K562 (cell line): ENCODE measurements around the gene SESN2. TPM values are rescaled to one million over a fixed set of nuclear protein-coding genes. Genes with fewer than 3 reads are reported as not detected.

Experiments
- ATAC-seq: fragments of 200-7000 bp; cut with Tn5 transposase; 3 replicates; pipeline ENCODE4 v1.9.1; 2020; ENCODE audit warnings: moderate library complexity
- BruUV-seq: library from RNA; stranded (reverse); fragments of 400-500 nt; replicated peaks from 2 replicates; lab custom pipeline; 2021; lab: Mats Ljungman, UMichigan
- CTCF ChIA-PET: fragments of 300-600 bp; formaldehyde crosslinking; extraction: SDS; loops from one replicate; lab custom pipeline; 2021; ENCODE audit warnings: low intra/inter-chr PET ratio; lab: Yijun Ruan, JAX
- POLR2A ChIA-PET: fragments of 300-600, 350-650 bp; sonication (Branson Sonifier 250); formaldehyde crosslinking; extraction: SDS; loops from one replicate; lab custom pipeline; 2021; ENCODE audit warnings: antibody characterized with exemption, inconsistent platforms; lab: Yijun Ruan, JAX
- DNase-seq, 4 experiments: peaks; one replicate each; pipeline versions ENCODE4 v3.0.0 to v3.0.0-alpha.2; 2011 to 2018; ENCODE audit warnings: low spot score in 3 of 4, mixed read lengths in 3 of 4; ENCODE audit errors: extremely low read depth in 1 of 4
- FAIRE-seq: peaks from 2 replicates; lab custom pipeline; 2011; peaks lifted over from hg19 to GRCh38; lab: Jason Lieb, UNC
- H2AFZ ChIP-seq: 2 replicates; pipeline ENCODE4 v1.6.0; 2011; ENCODE audit warnings: low read depth, low read length, control low read depth, inconsistent platforms
- H3K27ac ChIP-seq: fragments of 200-600 bp; 3 replicates; pipeline ENCODE4 v1.8.0; 2011; ENCODE audit warnings: low read depth, mild to moderate bottlenecking, control low read depth, inconsistent platforms, low read length, moderate library complexity, mixed read lengths; ENCODE audit errors: extremely low read depth
- H3K27me3 ChIP-seq, 2 experiments: fragments of 300-600 bp in 1 of 2; 2 replicates in 1 of 2; 3 replicates in 1 of 2; pipeline versions ENCODE4 v1.6.0 to v1.8.0; 2011; ENCODE audit warnings: inconsistent platforms in 2 of 2, low read length in 2 of 2, mild to moderate bottlenecking in 1 of 2, mixed read lengths in 1 of 2, moderate library complexity in 1 of 2; ENCODE audit not compliant: control insufficient read depth in 2 of 2, insufficient read depth in 2 of 2
- H3K36me3 ChIP-seq: fragments of 300-600 bp; 3 replicates; pipeline ENCODE4 v1.8.0; 2011; ENCODE audit warnings: mild to moderate bottlenecking, low read length, inconsistent platforms; ENCODE audit not compliant: control insufficient read depth, insufficient read depth
- H3K4me1 ChIP-seq, 2 experiments: fragments of 200-600 bp in 1 of 2; replicated peaks in 1 of 2; 2 replicates in 1 of 2; 3 replicates in 1 of 2; pipeline versions ENCODE4 v1.5.1 to v1.8.0; 2011; ENCODE audit warnings: inconsistent platforms in 2 of 2, low read length in 2 of 2, mild to moderate bottlenecking in 1 of 2, mixed read lengths in 1 of 2, moderate library complexity in 1 of 2; ENCODE audit not compliant: control insufficient read depth in 2 of 2, insufficient read depth in 2 of 2
- H3K4me2 ChIP-seq: 2 replicates; pipeline ENCODE4 v1.6.1; 2011; ENCODE audit warnings: low read length, control low read depth, inconsistent platforms, mixed read lengths; ENCODE audit not compliant: insufficient read depth
- H3K4me3 ChIP-seq: fragments of 200-600 bp; sonication (generic), shearing (Covaris generic); 2 replicates; pipeline ENCODE4 v1.5.1; 2016; ENCODE audit warnings: control low read depth, inconsistent platforms
- H3K79me2 ChIP-seq: fragments of 200-600 bp; 3 replicates; pipeline ENCODE4 v1.8.0; 2011; ENCODE audit warnings: low read length, inconsistent platforms; ENCODE audit not compliant: control insufficient read depth, insufficient read depth
- H3K9ac ChIP-seq, 2 experiments: 2 replicates each; pipeline versions ENCODE4 v1.6.0 to v1.6.1; 2011; ENCODE audit warnings: low read depth in 2 of 2, low read length in 2 of 2, control low read depth in 1 of 2, inconsistent platforms in 1 of 2, mild to moderate bottlenecking in 1 of 2, mixed read lengths in 1 of 2; ENCODE audit not compliant: insufficient read depth in 1 of 2
- H3K9me1 ChIP-seq: one replicate; pipeline ENCODE4 v1.6.0; 2011; ENCODE audit warnings: inconsistent platforms, mild to moderate bottlenecking, low read length, moderate library complexity; ENCODE audit not compliant: control insufficient read depth, insufficient read depth
- H3K9me3 ChIP-seq: replicated peaks from 2 replicates; pipeline ENCODE4 v1.5.1; 2011; ENCODE audit warnings: low read depth, low read length, inconsistent platforms; ENCODE audit not compliant: control insufficient read depth, insufficient read depth
- H4K20me1 ChIP-seq: replicated peaks from 2 replicates; pipeline ENCODE4 v1.6.1; 2011; ENCODE audit warnings: low read length, inconsistent platforms, mixed read lengths; ENCODE audit not compliant: control insufficient read depth, insufficient read depth
- ARNT ChIP-seq, 2 experiments: fragments of 450-650 bp; IDR thresholded peaks; 2 replicates each; pipeline ENCODE4 v1.6.1; 2016; ENCODE audit warnings: mild to moderate bottlenecking in 1 of 2
- ATF7 ChIP-seq: fragments of 450-650 bp; IDR thresholded peaks from 2 replicates; pipeline ENCODE4 v1.7.1; 2014; ENCODE audit warnings: mild to moderate bottlenecking, moderate library complexity
- CBX1 ChIP-seq: sonication (generic); IDR thresholded peaks from 2 replicates; pipeline ENCODE4 v1.6.1; 2016; ENCODE audit warnings: antibody characterized with exemption, low read depth, mild to moderate bottlenecking
- E2F6 ChIP-seq, 2 experiments: IDR thresholded peaks; 2 replicates each; pipeline ENCODE4 v1.6.1; 2011; ENCODE audit warnings: borderline replicate concordance in 1 of 2, control low read depth in 1 of 2, low read depth in 1 of 2, low read length in 1 of 2, mild to moderate bottlenecking in 1 of 2, mixed read lengths in 1 of 2, moderate library complexity in 1 of 2; ENCODE audit not compliant: insufficient read depth in 1 of 2, insufficient read length in 1 of 2, poor library complexity in 1 of 2, severe bottlenecking in 1 of 2; ENCODE audit errors: extremely low read depth in 1 of 2
- ETV1 ChIP-seq: fragments of 450-650 bp; conservative IDR thresholded peaks from 2 replicates; pipeline ENCODE4 v1.6.1; 2016; ENCODE audit warnings: missing genetic modification characterization, control low read depth, low read depth, missing compliant biosample characterization
- PML ChIP-seq: IDR thresholded peaks from 2 replicates; pipeline ENCODE4 v1.6.1; 2012; ENCODE audit warnings: low read length, inconsistent platforms
- RAD21 ChIP-seq, 2 experiments: fragments of 250-450 bp in 1 of 2; fragments of 450-650 bp in 1 of 2; sonication (Bioruptor Pico) in 1 of 2; formaldehyde crosslinking in 1 of 2; IDR thresholded peaks in 1 of 2; conservative IDR thresholded peaks in 1 of 2; 2 replicates each; pipeline versions ENCODE4 v1.4.0 to v1.8.0; 2020 to 2022; ENCODE audit warnings: mild to moderate bottlenecking in 2 of 2, moderate library complexity in 1 of 2
- RBM25 ChIP-seq: fragments of 200-400 bp; formaldehyde crosslinking; IDR thresholded peaks from 2 replicates; pipeline ENCODE4 v1.6.1; 2018; ENCODE audit warnings: low read length, low read depth, moderate library complexity; ENCODE audit not compliant: severe bottlenecking
- ZNF124 ChIP-seq: sonication (generic); formaldehyde crosslinking; IDR thresholded peaks from 2 replicates; pipeline ENCODE4 v1.8.1; 2022; ENCODE audit warnings: missing genetic modification reagents
- ZNF695 ChIP-seq: fragments of 450-650 bp; formaldehyde crosslinking; IDR thresholded peaks from 2 replicates; pipeline ENCODE4 v1.4.0; 2020; ENCODE audit warnings: mild to moderate bottlenecking, moderate library complexity
- WGBS: fragments of 100-300 bp; shearing (Covaris generic); methylation state at CpG from one replicate; pipeline ENCODE4 v1.1.6; 2016; ENCODE audit warnings: low coverage, mixed read lengths; ENCODE audit not compliant: insufficient coverage; ENCODE audit errors: missing lambda C conversion rate; 5-methylcytosine and 5-hydroxymethylcytosine counted together
- in situ Hi-C: fragments of 300-500 bp; cut with MboI; formaldehyde crosslinking; loops from 4 replicates; pipeline ENCODE4 v1.15.0; 2018; ENCODE audit warnings: inconsistent platforms, mixed read lengths
- intact Hi-C: fragments of 100-400 bp; cut with micrococcal nuclease; formaldehyde crosslinking; loops from 2 replicates; pipeline ENCODE4 v1.14.2; 2022
- polyA plus RNA-seq, 8 experiments: library from polyadenylated mRNA; depleted of rRNA in 4 of 8; stranded (reverse) in 5 of 8; unstranded in 3 of 8; fragments of >200 nt; fragmentation: Nextera tagmentation in 2 of 8; fragmentation: Illumina TruSeq in 1 of 8; extraction: Ambion mirVana in 2 of 8; extraction: Trizol in 1 of 8; gene quantifications; 2 replicates each; pipeline versions ENCODE4 v1.2.1 to v1.2.3, GENCODE V29; 2011 to 2014; ENCODE audit warnings: inconsistent platforms in 1 of 8, missing spikeins in 1 of 8
- total RNA-seq, 7 experiments: library from RNA; depleted of rRNA in 6 of 7; stranded (reverse); fragments of >200 nt in 6 of 7; fragmentation: Illumina TruSeq in 2 of 7; extraction: Trizol in 2 of 7; gene quantifications; 2 replicates each; pipeline versions ENCODE4 v1.2.1 to v1.2.3, GENCODE V29; 2011 to 2021; ENCODE audit warnings: low replicate concordance in 1 of 7
- TF ChIP-seq, protein P1 (sequence below): fragments of 250-450 bp; sonication (Bioruptor Pico); IDR thresholded peaks from 2 replicates; pipeline ENCODE4 v1.6.1; 2021; ENCODE audit warnings: mild to moderate bottlenecking

Gene SESN2
- total and polyA plus RNA-seq, 9 of the 15 experiments (the other 6 are each of a cell fraction or from before 2014, with no cell fraction given): 3.7 to 71.3 (median 16.8) TPM

DNA sequence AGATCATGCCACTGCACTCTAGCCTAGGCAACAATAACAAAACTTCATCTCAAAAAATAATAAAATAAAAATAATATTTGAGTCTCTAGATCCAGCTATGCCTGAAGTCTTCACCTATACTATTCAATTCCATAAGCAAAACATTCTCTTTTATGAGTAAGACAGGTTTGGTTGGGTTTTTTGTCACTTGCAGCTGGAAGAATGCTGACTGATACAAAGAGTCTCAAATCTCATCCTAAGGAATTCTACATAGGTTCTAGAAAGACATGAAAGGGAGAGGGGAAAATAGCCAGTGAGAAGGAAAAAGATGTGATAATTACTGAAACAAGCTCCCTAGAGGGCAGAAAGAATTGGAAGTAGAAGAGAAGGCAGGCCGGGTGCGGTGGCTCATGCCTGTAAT, 39.1 kb downstream of the SESN2 start:
- BruUV-seq: no TSS peak
- Histone ChIP-seq H3K27me3 (no peaks in the 10 kb centered on the region), H3K9ac (no peak overlapping the region), H3K4me3 (no peak overlapping the region), H3K27ac (no peak overlapping the region), H2AFZ (no peak overlapping the region), H3K9me1 (no peaks in the 10 kb centered on the region), H3K79me2 (no peaks in the 10 kb centered on the region), H3K4me2 (no peak overlapping the region), H4K20me1 (no peaks in the 10 kb centered on the region), H3K4me1 (peaks cover 14 to 25% of the 10 kb centered on the region in 2 experiments), H3K36me3 (no peaks in the 10 kb centered on the region), H3K9me3 (no peaks in the 10 kb centered on the region)
- DNase-seq (no peak), ATAC-seq (no peak), FAIRE-seq (no peak)
- CTCF ChIA-PET: no interaction called here
- in situ Hi-C loops (no loop called here), intact Hi-C loops (no loop called here)
- POLR2A ChIA-PET: interaction anchor here (1.1 to 1.8 kb wide), 4 partner anchors 19 to 283 kb away, joined by 3 to 6 read pairs (median 4); no protein-coding TSS in a partner anchor
- TF ChIP-seq PML (no peak), RBM25 (peak; percentile 22)
- WGBS: 100% methylated on average over 2 of the region's 2 CpGs

GRCh38 chr1:28301368-28302174, 42.3 kb downstream of the SESN2 start:
- Histone ChIP-seq H3K4me3 (no peak overlapping the region), H3K9me1 (no peaks in the 10 kb centered on the region), H3K9me3 (no peaks in the 10 kb centered on the region), H3K4me2 (peak overlapping the region; percentile 21; the same call in 1 of the 2 replicates), H4K20me1 (no peaks in the 10 kb centered on the region), H3K27me3 (no peaks in the 10 kb centered on the region), H3K79me2 (no peaks in the 10 kb centered on the region), H3K36me3 (no peaks in the 10 kb centered on the region), H3K9ac (peak overlapping the region; percentile 2 to 75; a peak in 2 of 4 replicates), H3K4me1 (peaks cover 13 to 23% of the 10 kb centered on the region in 2 experiments), H3K27ac (peak overlapping the region; percentile 20; the same call in 1 of the 3 replicates), H2AFZ (peak overlapping the region; percentile 28)
- BruUV-seq: no TSS peak
- peak; percentile 76 for FAIRE-seq
- WGBS: 8% methylated on average over 7 of the region's 7 CpGs
- no peak; the same call in 2 of the 3 replicates for ATAC-seq
- in situ Hi-C loops: no loop called here
- POLR2A ChIA-PET: interaction anchor here (0.6 to 3.8 kb wide), 18 partner anchors 12 to 857 kb away, joined by 3 to 19 read pairs (median 4); partner anchors contain the start of genes MED18 and RCC1
- CTCF ChIA-PET: interaction anchor here (0.7 kb wide), 1 partner anchor 39 kb away, joined by 4 read pairs; no protein-coding TSS in a partner anchor
- peak in 2 of 4 experiments; percentile 16 to 55 for DNase-seq
- intact Hi-C loops: no loop called here
- TF ChIP-seq E2F6 (IDR thresholded peaks at IDR 0.05; ENCODE audit: borderline replicate concordance in 1 of 2, extremely low read depth in 1 of 2, insufficient read depth in 1 of 2, insufficient read length in 1 of 2, low read depth in 1 of 2, low read length in 1 of 2, poor library complexity in 1 of 2, severe bottlenecking in 1 of 2) (no peak), ARNT (IDR thresholded peaks at IDR 0.05) (no peak), CBX1 (peak; percentile 40; the same call in 1 of the 2 replicates), ZNF695 (CRISPR knock-in tag) (no peak), RAD21 (CRISPR knock-in tag; conservative IDR thresholded peaks at IDR 0.05 in 1 of 2, IDR thresholded peaks at IDR 0.05 in 1 of 2) (0 out of 4 replicates have a peak, but pooled peaks of 1 of the 2 experiments have one; percentile 12), ETV1 (tag) (0 out of 2 replicates have a peak, but pooled peaks have one; percentile 14), ATF7 (peak; percentile 17; the same call in 1 of the 2 replicates), ZNF124 (CRISPR knock-in tag) (no peak)
- TF ChIP-seq, protein P1, sequence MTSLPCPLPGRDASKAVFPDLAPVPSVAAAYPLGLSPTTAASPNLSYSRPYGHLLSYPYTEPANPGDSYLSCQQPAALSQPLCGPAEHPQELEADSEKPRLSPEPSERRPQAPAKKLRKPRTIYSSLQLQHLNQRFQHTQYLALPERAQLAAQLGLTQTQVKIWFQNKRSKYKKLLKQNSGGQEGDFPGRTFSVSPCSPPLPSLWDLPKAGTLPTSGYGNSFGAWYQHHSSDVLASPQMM (CRISPR knock-in tag): no peak
